ENCODE results near the gene FHIT.

The FHIT gene

GRCh38 chr3:59717679-59718205 is 1533.5 kb downstream of the FHIT start:
- DNase-seq: no peak

DNA sequence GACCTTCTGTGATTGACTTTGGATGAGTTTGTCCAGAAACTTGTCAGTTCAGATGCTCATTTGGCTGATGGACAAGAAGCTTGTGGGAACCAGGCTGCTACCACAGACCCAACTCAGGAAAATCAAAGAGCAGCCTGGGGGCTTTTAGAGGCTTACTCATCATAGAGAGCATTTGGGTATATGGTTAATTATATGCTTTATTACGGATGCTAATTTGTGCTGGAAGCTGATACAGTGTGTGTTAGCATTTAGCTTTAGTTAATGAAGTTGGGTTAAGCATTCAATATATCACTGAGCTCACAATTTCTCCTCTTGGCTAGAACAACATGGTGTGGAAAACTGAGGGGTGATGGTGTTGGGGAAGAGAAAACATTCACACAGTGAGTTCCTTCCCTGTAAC is 1537.2 kb downstream of the FHIT start:
- no peak for DNase-seq

- no peak for DNase-seq
These were observed 1540.7 kb downstream of the FHIT start for GRCh38 chr3:59710554-59710953.

DNA sequence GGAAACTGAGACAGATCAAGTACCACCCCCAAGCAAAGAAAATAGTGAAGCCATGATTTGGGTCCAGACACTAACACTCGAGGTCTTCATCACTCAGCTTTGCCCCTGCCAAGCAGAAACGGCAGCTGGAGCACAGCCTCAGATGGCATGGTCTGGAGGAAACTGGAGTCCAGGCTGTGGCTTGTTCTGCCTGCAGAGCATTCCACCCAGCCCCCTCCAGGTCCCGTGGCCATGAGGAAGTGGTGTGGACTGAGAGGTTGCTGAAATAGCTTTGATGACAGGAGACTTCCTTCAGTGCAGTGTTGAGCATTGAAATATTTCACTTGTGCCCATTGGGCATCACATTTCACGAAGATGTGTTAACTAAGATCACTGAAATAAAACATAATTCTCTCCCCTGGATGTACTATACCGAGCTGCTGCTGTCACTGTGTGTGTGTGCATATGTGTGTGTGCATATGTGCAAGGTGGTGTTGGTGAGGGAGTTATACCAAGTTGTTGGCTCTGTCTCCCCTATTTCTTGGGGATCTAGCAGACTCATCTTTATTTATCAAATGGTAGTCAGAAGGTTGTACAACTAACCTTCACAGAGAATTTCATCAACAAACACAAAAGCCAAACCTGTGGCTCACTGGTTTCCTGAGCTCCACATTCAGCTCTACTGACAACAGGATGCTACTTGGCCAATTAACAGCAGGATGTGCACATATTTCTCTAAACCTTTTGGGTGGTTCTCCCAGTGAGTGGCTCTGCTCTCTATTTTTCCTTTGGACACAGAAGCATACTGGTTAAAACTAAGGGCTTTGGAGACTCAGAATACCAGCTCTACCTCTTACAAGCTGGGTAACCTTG is 1541.3 kb downstream of the FHIT start:
- peak; percentile 67 for DNase-seq

GRCh38 chr3:59708202-59708601 is 1543.0 kb downstream of the FHIT start:
- no peak for DNase-seq

- no peak for DNase-seq
These were observed 1547.0 kb downstream of the FHIT start for GRCh38 chr3:59704292-59704691.

- DNase-seq: no peak
These were observed 1551.5 kb downstream of the FHIT start for GRCh38 chr3:59699648-59700320.

All from inflammatory macrophage treated with lipopolysaccharide for 4 hours (primary cell).